CD4-positive, alpha-beta T cell treated with Interleukin-1 beta for 1 hour (primary cell): ENCODE results near the gene GATAD1.
"Not testable (repeated sequence)": the region's sequence is repeated elsewhere in the genome, so short reads cannot be mapped to it uniquely, and the experiment has no call there.

Experiments
- DNase-seq, 2 donors: peaks; one replicate each; pipeline ENCODE4 v3.0.0-alpha.2; 2020 to 2022

The GATAD1 gene, protein sequence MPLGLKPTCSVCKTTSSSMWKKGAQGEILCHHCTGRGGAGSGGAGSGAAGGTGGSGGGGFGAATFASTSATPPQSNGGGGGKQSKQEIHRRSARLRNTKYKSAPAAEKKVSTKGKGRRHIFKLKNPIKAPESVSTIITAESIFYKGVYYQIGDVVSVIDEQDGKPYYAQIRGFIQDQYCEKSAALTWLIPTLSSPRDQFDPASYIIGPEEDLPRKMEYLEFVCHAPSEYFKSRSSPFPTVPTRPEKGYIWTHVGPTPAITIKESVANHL

DNA sequence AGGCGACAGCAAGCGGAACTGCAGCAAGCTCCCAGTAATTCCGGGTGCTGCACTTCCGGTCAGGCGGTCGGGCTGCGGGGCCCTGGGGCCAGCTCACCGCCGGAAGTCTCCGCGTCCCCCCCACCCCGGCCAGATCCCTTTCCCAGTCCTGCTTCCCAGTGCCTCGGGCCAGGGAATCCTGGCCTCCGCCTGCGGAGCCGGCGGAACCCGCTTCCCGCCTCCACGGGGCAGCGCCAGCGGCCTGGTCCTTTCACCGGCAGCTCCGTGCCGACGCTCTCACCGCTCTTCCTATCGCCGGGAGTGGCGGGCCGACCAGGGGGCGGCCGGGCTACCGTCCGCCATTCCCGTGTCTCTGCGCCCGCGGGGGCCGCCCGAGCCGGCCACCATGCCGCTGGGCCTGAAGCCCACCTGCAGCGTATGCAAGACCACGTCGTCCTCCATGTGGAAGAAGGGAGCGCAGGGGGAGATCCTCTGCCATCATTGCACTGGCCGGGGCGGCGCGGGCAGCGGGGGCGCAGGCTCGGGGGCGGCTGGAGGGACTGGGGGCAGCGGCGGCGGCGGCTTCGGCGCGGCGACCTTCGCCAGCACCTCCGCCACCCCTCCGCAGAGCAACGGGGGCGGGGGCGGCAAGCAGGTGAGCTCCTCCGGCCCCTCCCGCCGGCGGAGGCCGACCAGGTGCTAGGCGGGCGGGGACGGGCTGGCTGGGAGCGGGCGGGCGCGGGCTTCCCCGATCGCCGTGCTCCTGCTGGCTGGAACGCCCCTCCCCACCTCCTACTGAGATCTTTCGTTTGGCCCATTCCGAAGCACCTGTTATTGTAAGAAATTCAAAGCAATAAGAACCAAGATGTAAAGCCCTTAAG is at the start of gene GATAD1:
GATAD1 (plus strand) TSS at position 138 of the 860 bp plus-strand sequence; CDS start at position 386, 248 bp downstream.
- DNase-seq, result peak; percentile 85 to 88

DNA sequence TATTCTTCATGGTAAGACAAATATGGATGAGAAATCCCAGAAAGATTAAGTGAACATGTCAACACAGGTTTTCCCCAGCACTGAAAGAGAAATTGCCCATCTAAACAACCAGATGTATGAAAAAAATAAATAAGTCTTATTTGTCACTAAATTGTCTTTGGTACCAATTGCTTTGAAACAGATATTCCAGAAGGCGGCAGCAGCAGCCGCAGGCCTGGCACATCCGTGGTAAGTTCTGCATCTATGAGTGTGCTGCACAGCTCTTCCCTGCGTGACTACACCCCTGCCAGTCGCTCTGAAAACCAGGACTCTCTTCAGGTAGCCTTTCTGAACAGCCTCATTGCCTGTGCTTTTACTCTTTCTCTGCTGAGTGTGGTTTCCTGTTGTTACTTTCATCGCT is 49.7 kb upstream of the GATAD1 start:
- DNase-seq, result no peak

DNA sequence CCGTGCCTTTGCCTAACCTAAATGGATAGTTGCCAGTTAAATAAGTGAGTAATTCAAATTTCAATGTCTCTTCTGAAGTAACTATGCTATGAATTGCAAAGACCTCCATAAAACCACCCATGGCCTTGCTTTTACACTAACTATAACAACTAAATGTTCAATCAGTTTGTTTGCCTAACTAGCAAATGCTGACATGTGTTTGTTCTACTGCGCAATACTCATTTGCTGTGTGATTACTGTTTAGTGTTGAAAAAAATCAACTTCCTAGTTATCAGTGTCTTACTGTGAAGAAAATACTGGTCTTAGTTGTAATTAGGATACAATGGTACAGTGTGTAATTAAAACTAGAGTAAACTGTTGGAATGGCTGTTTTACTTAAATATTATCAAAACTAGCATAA is 47.3 kb upstream of the GATAD1 start:
- no peak for DNase-seq

DNA sequence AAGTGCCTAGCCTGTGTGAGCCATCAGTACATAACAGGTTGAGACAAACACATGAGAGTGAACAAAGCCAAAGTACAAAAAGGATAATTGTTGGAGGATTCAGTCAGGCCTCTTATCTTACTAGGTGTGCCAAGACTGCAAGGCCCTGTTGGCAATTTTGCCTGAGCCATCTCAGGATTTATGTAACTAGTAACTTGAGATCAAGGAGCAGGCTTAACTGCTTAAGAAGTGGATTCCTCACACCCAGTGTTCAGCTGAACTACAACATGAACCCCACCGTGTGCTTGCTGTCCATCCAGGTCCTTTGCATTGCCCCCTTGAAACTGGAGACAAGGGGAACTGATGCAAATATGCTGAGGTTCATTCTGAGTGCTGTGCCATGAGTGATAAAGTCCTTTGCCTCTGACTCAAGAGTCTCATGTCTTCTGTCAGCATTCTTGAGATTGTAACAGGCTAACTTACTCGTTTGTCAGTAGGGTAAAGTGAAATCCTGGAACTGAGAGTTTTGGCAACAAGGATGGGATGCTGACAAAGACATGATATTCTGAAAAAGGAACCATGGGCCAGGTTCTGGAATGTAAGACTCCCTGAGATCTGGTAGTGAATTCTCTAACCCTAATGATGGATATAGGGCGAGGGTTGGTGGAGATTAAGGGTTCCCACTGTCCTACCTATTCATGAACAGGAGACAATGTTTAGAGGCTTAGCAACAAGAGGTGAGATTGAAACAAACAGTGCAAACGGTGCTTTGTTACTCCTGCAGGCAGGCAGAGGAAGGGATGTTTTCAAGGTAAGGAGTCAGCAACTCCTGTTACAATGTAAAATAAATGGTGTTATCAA is 44.1 kb upstream of the GATAD1 start:
- no peak for DNase-seq

DNA sequence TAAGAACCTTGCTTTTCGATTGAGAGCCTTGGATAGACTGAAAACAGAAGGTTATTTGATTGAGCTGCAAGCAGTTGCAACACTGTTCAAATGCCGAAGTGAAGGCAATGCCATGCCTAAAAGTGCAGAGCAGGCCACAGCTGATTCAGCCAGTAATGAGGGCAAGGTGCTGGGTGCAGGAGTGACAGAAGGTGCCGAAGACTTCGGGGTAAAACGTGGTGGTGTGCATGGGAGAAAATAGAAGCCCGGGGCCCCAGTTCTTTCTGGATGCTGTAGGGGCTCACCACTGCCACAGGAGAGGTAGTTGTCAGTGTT is 43.6 kb upstream of the GATAD1 start:
- no peak for DNase-seq

DNA sequence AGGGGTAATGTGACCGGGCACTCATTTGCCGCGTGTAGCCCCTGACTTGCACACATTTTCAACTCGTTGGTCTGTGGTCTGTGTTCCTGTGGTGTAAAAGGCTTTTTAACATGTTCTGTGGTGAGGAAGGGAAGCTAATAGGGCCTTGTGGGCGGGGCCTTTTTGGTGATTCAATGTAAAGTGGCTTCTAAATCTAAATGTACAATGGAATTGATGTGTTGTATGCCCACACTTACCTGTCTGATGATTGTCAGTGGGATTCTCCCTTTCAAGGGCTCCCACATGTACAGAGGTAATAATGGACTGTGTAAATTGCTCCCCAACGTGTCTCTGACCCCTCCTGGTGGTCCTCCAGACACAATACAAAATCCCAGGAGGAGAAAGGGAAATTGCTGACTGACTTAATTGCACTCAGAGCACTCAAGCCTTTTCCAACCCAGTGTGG is 43.1 kb upstream of the GATAD1 start:
- DNase-seq, result peak in 1 of 2 donors; percentile 20

DNA sequence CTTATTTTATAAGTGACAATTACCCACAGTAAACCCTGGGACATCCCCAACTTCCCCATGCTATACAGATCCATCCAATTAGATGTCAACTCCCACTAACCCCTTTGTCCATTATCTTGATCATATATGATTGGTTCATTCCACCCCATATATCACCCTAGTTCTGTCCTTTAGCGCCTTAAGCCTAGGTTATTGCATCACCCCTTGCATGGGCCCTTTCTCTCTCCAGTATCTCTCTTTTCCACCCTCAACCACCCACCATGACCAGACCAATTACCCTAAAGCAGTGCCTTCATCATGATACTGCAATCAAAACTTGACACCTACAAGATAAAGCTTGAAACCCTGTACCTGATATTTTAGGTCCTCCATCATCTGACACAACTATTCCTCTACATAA is 37.9 kb upstream of the GATAD1 start:
- DNase-seq, result no peak

DNA sequence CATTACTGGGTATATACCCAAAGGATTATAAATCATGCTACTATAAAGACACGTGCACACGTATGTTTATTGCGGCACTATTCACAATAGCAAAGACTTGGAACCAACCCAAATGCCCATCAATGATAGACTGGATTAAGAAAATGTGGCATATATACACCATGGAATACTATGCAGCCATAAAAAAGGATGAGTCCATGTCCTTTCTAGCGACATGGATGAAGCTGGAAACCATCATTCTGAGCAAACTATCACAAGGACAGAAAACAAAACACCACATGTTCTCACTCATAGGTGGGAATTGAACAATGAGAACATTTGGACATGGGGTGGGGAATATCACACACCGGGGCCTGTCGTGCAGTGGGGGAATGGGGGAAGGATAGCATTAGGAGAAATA is 37.1 kb upstream of the GATAD1 start:
- not testable (repeated sequence) for DNase-seq

DNA sequence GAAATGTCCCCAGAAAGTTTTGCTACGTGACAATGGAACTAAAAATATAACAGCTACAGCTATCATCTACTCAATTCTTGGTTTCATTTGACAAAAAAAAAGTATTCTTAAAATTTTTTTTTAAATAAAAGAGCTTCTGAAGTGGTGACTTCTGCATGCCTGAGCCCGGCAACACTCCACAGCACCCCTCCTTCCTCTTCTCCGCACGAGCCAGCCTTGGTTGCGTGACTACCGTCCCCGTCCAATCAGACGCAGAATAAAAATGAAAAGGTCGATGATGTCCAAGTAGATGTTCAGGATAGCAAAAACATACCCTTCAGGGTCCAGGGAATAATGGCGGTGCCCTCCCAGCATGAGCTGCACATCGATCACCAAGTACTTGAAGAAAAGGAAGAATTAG is 34.5 kb upstream of the GATAD1 start:
- DNase-seq, result no peak

DNA sequence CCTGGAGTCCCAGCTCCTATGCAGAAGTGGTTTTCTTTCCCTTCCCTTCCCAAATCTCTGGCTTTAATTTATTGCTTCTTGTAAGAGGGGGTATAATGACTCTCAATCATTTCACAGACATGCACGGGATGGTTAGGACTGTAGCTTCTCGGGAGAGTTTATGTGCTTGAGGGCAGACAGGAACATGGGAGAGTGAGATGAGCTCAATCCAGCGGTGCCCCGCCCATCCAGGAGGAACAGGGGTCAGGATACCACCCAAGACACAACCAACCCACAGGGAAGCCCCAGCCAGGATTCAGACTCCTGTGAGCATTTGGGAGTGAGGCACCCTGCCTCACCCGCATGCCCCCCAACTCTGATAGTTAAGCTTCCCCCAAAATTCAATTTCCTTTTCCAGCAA is 33.7 kb upstream of the GATAD1 start:
- DNase-seq, result no peak

DNA sequence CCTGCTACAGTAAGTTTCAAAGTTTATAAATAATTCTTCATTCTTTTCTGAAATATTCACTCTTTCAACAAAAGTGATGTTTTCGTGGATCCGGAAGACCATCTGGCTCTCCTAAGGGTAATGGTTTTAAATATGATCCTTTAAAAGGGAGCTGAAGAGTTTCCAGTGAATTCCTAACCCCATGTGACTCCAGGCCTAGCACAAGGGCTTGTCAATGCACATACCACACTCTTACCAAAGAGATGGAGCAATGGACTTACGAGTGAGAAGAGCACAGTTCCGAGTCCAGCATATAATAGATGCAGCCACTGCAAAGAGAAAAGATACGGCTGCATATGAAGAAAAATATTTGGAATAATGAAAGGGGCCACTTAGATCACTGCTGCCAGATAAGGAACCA is 32.1 kb upstream of the GATAD1 start:
- DNase-seq, result no peak

DNA sequence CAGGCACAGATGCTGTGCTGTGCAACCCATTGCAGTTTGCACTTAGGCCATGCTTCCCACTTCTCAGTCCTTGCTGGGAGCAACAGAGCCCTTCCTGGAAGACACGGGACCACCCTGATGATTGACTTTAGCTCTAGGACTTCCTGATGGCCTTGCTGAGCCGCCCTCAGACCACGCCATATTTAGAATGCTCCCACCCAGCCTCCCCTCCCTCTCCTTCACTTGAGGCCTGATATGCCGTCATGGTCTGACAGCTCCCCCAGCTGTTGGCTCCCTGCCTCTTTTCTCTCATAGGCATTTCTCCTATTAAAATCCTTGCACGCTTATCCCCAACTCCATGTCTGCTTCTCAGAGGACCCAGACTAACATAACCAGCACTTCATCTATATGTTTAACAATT is 29.4 kb upstream of the GATAD1 start:
- no peak for DNase-seq

DNA sequence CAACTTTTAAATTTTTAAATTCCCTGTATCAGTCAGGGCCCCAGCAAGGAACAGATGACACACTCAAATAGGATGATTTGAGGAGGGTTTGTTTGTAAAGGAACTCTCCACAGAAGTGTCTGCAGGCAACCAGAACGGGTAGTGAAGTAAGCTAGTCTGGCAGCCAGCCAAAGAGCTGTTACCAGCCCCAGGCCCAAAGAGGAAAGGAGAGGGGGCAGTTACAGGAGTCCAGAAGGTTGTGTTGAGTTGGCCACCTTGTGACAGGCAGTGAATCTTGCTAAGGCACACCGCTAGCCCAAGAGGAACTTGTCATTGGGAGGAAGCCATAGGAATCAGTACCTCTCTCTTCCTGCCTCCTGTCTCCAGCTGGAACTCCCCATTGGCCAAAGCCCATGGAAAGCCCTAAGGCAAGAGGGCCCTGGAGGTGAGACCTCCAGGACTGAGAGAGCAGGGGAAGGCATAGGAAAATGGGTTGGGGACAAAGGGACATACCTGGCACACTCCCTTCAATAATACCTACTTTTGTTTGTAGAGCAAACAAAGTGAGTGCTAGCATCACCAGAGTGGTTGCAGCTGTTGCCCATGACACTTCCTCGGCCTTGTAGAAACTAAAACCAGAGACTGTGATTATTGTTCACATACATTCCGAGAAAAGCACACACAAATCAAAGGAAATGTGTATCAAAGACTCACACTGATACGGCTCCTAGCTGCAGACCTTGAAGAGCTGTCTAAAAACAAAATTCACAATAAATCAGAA is 25.4 kb upstream of the GATAD1 start:
- no peak for DNase-seq

DNA sequence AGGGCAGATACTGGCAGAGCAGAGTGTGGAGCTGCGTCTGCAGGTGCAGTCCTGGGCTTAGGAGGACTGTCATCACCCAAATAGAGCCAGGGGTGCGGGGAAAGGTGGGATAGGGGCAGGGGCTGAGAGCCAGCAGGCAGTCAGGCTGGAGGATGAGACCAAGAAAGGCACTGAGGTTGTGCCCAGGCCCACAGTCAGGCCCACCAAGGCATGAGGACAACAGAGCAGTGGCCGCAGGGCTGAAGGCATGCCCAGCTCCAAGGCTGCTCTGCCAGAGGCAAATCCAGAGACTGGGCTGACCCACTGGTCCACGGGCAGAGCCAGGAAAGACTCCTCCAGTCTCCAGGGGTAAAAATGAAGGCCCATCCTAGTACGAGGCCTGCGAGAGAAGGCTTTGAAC is 24.4 kb upstream of the GATAD1 start:
- no peak for DNase-seq

DNA sequence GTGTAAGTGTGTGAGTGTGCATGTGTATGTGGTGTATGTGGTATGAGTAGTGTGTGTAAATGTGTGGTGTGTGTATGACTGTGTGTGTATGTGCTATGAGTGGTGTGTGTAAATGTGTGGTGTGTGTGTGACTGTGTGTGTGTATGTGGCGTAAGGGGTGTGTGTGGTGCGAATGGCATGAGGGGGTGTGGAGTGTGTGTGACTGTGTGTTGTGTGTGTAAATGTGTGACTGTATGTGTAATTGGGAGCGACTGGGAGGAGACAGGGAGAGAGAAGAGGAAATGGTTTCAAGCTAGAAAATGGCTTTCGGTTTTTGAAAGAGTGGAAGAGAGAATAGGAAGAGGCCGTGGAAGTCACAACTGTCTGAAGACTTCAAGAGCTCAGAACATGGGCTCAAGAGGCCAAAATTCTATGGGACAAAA is 23.6 kb upstream of the GATAD1 start:
- DNase-seq, result no peak

DNA sequence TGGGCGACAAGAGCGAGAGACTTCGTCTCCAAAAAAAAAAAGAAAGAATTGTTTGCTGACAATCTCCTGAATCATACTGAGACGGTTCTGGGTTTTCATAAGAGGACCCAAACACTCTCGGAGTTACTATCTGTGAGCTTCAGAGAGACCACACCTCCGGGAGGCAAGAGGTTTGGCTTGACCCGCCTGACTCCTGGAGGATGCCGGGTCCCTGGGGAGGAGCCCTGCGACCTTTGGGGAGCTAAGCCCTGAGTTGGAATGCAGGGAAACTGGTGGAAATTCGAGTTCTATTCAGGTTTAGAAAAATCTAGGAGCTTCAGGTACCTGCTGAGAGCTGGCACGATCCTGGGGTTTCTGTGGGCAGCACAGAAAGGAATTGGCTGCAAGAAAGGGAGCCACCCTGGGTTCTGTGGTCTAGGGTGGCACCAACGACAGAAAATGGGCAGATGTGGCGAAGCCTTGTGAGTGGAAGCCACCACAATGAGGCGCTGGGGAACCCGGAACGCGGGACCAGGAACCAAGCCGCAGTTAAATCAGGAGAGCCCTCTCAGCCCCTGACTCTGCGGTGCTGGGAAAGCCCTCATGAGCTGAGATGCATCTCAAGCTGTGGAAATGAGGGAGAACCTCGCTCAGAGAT is 21.9 kb upstream of the GATAD1 start:
- peak in 1 of 2 donors; percentile 9 for DNase-seq

DNA sequence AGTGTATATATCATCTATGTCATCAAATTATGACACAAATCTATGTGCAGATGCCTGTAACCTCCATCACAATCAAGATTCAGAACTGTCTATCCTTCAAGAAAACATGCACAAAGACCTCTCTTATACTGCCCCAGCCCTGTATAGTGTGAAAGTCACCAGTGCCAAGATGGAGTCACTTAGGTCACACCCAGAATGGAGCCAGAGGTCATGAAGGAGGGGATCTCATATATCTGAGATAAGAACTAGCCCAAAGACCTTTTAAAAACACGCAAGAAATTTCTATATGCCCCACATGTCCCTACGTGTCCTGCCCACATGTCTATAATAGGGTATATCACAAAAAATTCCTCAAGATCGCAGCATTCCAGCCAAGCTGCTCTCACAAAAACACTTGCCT is 20.1 kb upstream of the GATAD1 start:
- DNase-seq, result no peak

DNA sequence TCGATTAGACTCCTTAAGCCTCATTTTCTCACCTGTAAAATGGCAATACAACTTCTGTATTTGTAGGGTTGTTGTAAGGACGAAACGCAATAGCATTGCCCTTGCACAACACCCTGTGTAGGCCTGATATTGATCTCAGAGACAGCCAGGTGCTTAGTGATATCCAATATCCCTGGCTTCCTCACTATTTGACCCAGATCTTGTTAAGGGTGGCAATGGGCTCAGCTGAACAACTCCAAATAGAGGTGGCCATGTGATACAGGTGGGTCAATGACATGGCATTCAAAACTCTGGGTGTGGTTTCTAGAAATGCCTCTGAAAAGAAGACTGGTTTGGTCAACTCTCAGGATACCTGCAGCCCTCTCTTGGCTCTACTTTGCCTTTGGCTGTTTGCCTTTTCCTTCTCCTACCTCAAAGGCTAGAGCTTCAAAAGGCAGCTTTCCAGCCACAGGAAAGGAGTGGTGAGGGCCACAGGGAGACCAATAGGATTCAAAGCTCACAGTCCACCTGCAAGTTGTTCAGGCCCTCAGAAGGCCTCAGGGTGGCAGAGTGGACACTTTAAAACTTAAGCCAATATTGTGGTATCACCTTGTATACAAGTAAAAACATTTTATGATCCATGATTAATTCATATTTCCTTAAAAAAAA is 14.9 kb upstream of the GATAD1 start:
- DNase-seq, result no peak

DNA sequence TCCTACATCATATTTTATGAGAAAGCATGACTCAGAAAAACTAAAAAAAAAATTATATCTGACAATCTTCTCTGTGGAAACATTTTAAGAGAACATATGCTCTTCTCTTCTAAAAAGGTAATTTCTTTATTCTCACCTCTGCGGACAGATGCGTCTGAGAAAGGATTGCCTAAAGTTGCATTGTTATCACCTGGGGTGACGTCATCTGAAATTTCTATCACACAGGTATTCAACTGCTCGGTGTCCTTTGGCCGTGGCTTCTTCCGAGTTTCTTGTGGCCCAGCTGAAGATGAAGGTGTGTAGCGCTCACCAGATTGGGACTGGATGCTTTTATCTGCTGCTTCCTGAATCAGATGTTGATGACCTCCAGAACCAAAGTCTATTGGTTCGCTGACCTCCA is 14.3 kb upstream of the GATAD1 start:
- no peak for DNase-seq

DNA sequence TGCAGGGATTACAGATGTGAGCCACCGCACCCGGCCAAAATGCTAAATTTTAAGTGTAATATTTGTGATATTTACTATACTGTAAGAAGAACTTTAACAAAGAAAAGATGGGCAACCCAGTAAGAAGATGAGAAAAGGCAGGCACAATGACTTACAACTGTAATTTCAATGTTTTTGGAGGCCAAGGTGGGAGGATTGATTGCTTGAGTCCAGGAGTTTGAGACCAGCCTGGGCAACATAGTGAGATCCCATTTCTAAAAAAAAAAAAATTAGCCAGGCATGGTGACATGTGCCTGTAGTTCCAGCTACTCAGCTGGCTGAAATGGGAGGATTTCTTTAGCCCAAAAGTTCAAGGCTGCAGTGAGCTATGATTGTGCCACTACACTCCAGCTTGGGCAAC is 11.7 kb upstream of the GATAD1 start:
- no peak for DNase-seq

DNA sequence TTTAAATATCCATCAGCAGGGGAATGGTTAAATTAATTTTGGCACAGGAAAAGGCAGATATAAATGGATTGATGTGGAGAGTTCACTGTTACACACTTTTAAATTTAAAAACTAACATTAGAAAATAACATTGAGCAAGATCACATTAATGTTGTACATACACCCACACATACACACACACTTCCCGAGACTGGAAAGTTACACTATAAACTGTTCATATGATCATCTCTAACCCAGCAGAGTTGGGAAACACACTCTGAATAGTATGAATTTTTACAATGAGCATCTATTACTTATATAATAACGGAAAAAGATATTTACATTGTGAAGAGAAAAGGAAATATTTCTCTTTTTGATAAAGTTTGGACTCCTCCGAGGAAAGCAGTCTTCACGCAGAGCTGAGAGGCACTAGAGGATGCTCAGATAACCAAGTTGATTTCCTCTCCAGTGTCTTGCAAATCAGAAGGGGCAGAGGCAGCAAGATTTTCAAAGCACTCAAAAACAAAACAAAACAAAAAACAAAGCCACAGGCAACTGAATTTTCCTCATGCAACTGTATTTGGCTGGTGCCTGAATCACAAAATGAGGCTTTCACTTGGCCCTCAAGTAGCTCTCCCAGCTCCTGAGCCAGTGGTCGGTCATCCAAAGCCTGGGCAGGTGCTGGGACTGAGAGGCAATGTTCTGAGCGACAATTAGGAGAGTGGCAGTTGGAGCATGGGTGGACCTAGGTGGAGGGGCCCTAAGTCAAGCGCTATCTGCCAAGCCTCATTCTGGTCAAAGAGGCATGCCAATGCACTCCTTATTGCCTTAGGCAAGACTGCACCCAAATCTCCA is 10.5 kb upstream of the GATAD1 start:
- DNase-seq, result no peak
